Upper lobe of left lung (tissue), 6 donors: ENCODE data around the gene KIF21A. TPM values are rescaled to one million over a fixed set of nuclear protein-coding genes. Genes with fewer than 3 reads are reported as not detected.

ENCODE experiments used
- ATAC-seq, 2 donors: fragments of 200-7000 bp; cut with Tn5 transposase; one replicate each; pipeline ENCODE4 v1.9.1; 2022; ENCODE audit warnings: mild to moderate bottlenecking in 2 of 2, moderate library complexity in 2 of 2; ENCODE audit not compliant: low FRiP score in 2 of 2
- DNase-seq, 2 donors: peaks; one replicate each; pipeline ENCODE4 v3.0.0-alpha.2; 2019 to 2020
- H3K27ac ChIP-seq, 4 donors: fragments of 200-600 bp; sonication (generic); one replicate each; pipeline ENCODE4 v1.5.1; 2016 to 2019
- H3K27me3 ChIP-seq, 4 donors: fragments of 200-600 bp; sonication (generic); one replicate each; pipeline ENCODE4 v1.5.1; 2017 to 2019
- H3K36me3 ChIP-seq, 4 donors: fragments of 200-600 bp; sonication (generic); one replicate each; pipeline ENCODE4 v1.5.1; 2016 to 2019
- H3K4me1 ChIP-seq, 4 donors: fragments of 200-600 bp; sonication (generic); one replicate each; pipeline ENCODE4 v1.5.1; 2018 to 2019
- H3K4me3 ChIP-seq, 4 donors: fragments of 200-600 bp; sonication (generic); one replicate each; pipeline ENCODE4 v1.5.1; 2017 to 2019; ENCODE audit warnings: mild to moderate bottlenecking in 2 of 4, moderate library complexity in 1 of 4
- H3K9me3 ChIP-seq, 4 donors: fragments of 200-600 bp; sonication (generic); one replicate each; pipeline ENCODE4 v1.5.1; 2018 to 2019
- CTCF ChIP-seq, 6 experiments: fragments of 450-650 bp in 4 of 6; fragments of 200-600 bp in 2 of 6; sonication (generic) in 2 of 6; IDR thresholded peaks; one replicate each; pipeline ENCODE4 v1.5.1; 2016 to 2019; ENCODE audit warnings: antibody characterized with exemption in 6 of 6
- EP300 ChIP-seq, 4 donors: sonication (generic); formaldehyde crosslinking; IDR thresholded peaks; one replicate each; pipeline ENCODE4 v1.5.1; 2017; ENCODE audit warnings: antibody characterized with exemption in 4 of 4, control low read depth in 2 of 4
- POLR2A ChIP-seq, 4 donors: fragments of 450-650 bp; IDR thresholded peaks; one replicate each; pipeline ENCODE4 v1.5.1; 2016 to 2017; ENCODE audit warnings: antibody characterized with exemption in 4 of 4, mild to moderate bottlenecking in 2 of 4
- POLR2AphosphoS5 ChIP-seq, 2 donors: sonication (generic); formaldehyde crosslinking; IDR thresholded peaks; one replicate each; pipeline ENCODE4 v1.5.1; 2017; ENCODE audit warnings: antibody characterized with exemption in 2 of 2
- WGBS, 2 donors: methylation state at CpG; one replicate each; pipeline ENCODE4 v1.1.5; 2017 to 2018; 5-methylcytosine and 5-hydroxymethylcytosine counted together
- total RNA-seq, 6 donors: library from RNA; depleted of rRNA in 4 of 6; stranded (reverse); fragments of >200 nt in 4 of 6; gene quantifications; one replicate each; pipeline versions ENCODE4 v1.1.0 to v1.2.1, GENCODE V29; 2016 to 2021
- donor health status: DM: no; HTN: no; CAD: no; lungs with moderate emphysema.
- donor health status: DM: no; HTN: yes; CAD: no; lungs with severe emphysema.

The KIF21A gene
- total RNA-seq, 6 donors from 2014 or later, result 6.6 to 89.3 (median 18.3) TPM

GRCh38 chr12:39372204-39372925, 70.6 kb downstream of the KIF21A start:
- no peaks in the 10 kb centered on the region for H3K4me1 ChIP-seq
- ATAC-seq (no peak), DNase-seq (no peak)
- no peaks in the 10 kb centered on the region for H3K9me3 ChIP-seq
- H3K36me3 ChIP-seq, result no peaks in the 10 kb centered on the region
- 81 to 86% methylated on average over 2 of the region's 2 CpGs for WGBS, 2 donors
- no peak overlapping the region for H3K4me3 ChIP-seq
- no peak overlapping the region for H3K27ac ChIP-seq
- no peaks in the 10 kb centered on the region for H3K27me3 ChIP-seq
- no peak for TF ChIP-seq EP300 (IDR thresholded peaks at IDR 0.05)
- TF ChIP-seq POLR2AphosphoS5 (IDR thresholded peaks at IDR 0.05), result no peak
- no peak for TF ChIP-seq POLR2A (IDR thresholded peaks at IDR 0.05)
- TF ChIP-seq CTCF (IDR thresholded peaks at IDR 0.05), result no peak

- H3K4me1 ChIP-seq, result no peaks in the 10 kb centered on the region
- H3K4me3 ChIP-seq, result no peak overlapping the region
- no peaks in the 10 kb centered on the region for H3K27me3 ChIP-seq
- H3K36me3 ChIP-seq, result no peaks in the 10 kb centered on the region
- DNase-seq (no peak), ATAC-seq (no peak)
- TF ChIP-seq CTCF (IDR thresholded peaks at IDR 0.05) (no peak), POLR2A (IDR thresholded peaks at IDR 0.05) (no peak), POLR2AphosphoS5 (IDR thresholded peaks at IDR 0.05) (no peak), EP300 (IDR thresholded peaks at IDR 0.05) (no peak)
- no peaks in the 10 kb centered on the region for H3K9me3 ChIP-seq
- no peak overlapping the region for H3K27ac ChIP-seq
- 68 to 79% methylated on average over 2 of the region's 2 CpGs for WGBS, 2 donors
Observed at GRCh38 chr12:39369756-39370155, 73.2 kb downstream of the KIF21A start.

- ATAC-seq (no peak), DNase-seq (no peak)
- Histone ChIP-seq H3K36me3 (no peaks in the 10 kb centered on the region), H3K27ac (no peak overlapping the region), H3K4me1 (no peaks in the 10 kb centered on the region), H3K9me3 (no peaks in the 10 kb centered on the region), H3K4me3 (no peak overlapping the region), H3K27me3 (no peaks in the 10 kb centered on the region)
- 92 to 100% methylated on average over 2 of the region's 2 CpGs for WGBS, 2 donors
- TF ChIP-seq POLR2A (IDR thresholded peaks at IDR 0.05), result no peak
- no peak for TF ChIP-seq POLR2AphosphoS5 (IDR thresholded peaks at IDR 0.05)
- no peak for TF ChIP-seq EP300 (IDR thresholded peaks at IDR 0.05)
- no peak for TF ChIP-seq CTCF (IDR thresholded peaks at IDR 0.05)
Observed at GRCh38 chr12:39368891-39369290, 74.0 kb downstream of the KIF21A start.

- Histone ChIP-seq H3K9me3 (no peaks in the 10 kb centered on the region), H3K4me1 (no peaks in the 10 kb centered on the region), H3K27ac (no peak overlapping the region), H3K27me3 (no peaks in the 10 kb centered on the region), H3K4me3 (no peak overlapping the region), H3K36me3 (no peaks in the 10 kb centered on the region)
- TF ChIP-seq POLR2A (IDR thresholded peaks at IDR 0.05) (no peak), EP300 (IDR thresholded peaks at IDR 0.05) (no peak), POLR2AphosphoS5 (IDR thresholded peaks at IDR 0.05) (no peak), CTCF (IDR thresholded peaks at IDR 0.05) (no peak)
- 30 to 39% methylated on average over 1 of the region's 1 CpG for WGBS, 2 donors
- DNase-seq (no peak), ATAC-seq (no peak)
Observed at GRCh38 chr12:39368096-39368495, 74.8 kb downstream of the KIF21A start.

- Histone ChIP-seq H3K9me3 (no peaks in the 10 kb centered on the region), H3K4me1 (no peaks in the 10 kb centered on the region), H3K27ac (no peak overlapping the region), H3K4me3 (no peak overlapping the region), H3K36me3 (no peaks in the 10 kb centered on the region), H3K27me3 (no peaks in the 10 kb centered on the region)
- ATAC-seq (no peak), DNase-seq (no peak)
- TF ChIP-seq CTCF (IDR thresholded peaks at IDR 0.05) (no peak), POLR2A (IDR thresholded peaks at IDR 0.05) (no peak), EP300 (IDR thresholded peaks at IDR 0.05) (no peak), POLR2AphosphoS5 (IDR thresholded peaks at IDR 0.05) (no peak)
Observed at GRCh38 chr12:39367494-39367893, 75.4 kb downstream of the KIF21A start.
